H9 (cell line): Measurements from ENCODE around the gene COPZ2. TPM values are rescaled to one million over a fixed set of nuclear protein-coding genes. Genes with fewer than 3 reads are reported as not detected.
A peak's percentile ranks its signal among the peaks of the same experiment; 100 is the strongest.

ENCODE experiments used
- DNase-seq: peaks from one replicate; pipeline ENCODE4 v3.0.0-alpha.2; 2017
- H2AFZ ChIP-seq: one replicate; pipeline ENCODE4 v1.6.1; 2013; ENCODE audit warnings: mild to moderate bottlenecking, low read length, control low read depth, moderate library complexity
- H2AK5ac ChIP-seq: 2 replicates; pipeline ENCODE4 v1.6.1; 2013; ENCODE audit warnings: low read length, control low read depth, mixed read lengths; ENCODE audit not compliant: insufficient read length
- H2BK120ac ChIP-seq: one replicate; pipeline ENCODE4 v1.6.1; 2013; ENCODE audit warnings: low read depth, mild to moderate bottlenecking, low read length, control low read depth, inconsistent platforms; ENCODE audit not compliant: poor library complexity, severe bottlenecking
- H2BK12ac ChIP-seq: 2 replicates; pipeline ENCODE4 v1.6.1; 2013; ENCODE audit warnings: low read length, control low read depth, mixed read lengths, low read depth; ENCODE audit not compliant: insufficient read length
- H2BK15ac ChIP-seq: 2 replicates; pipeline ENCODE4 v1.6.1; 2013; ENCODE audit warnings: low read depth, low read length, control low read depth
- H2BK20ac ChIP-seq: one replicate; pipeline ENCODE4 v1.6.1; 2013; ENCODE audit warnings: low read depth, mild to moderate bottlenecking, low read length, control low read depth, inconsistent platforms; ENCODE audit not compliant: poor library complexity, severe bottlenecking
- H2BK5ac ChIP-seq: 2 replicates; pipeline ENCODE4 v1.6.1; 2013; ENCODE audit warnings: low read length, control low read depth, mixed read lengths; ENCODE audit not compliant: insufficient read length
- H3K14ac ChIP-seq: 2 replicates; pipeline ENCODE4 v1.6.1; 2013; ENCODE audit warnings: low read length, control low read depth; ENCODE audit not compliant: insufficient read depth
- H3K18ac ChIP-seq: 2 replicates; pipeline ENCODE4 v1.6.1; 2013; ENCODE audit warnings: low read depth, mild to moderate bottlenecking, mixed read lengths, low read length, control low read depth; ENCODE audit not compliant: insufficient read length
- H3K23ac ChIP-seq: 2 replicates; pipeline ENCODE4 v1.6.1; 2013; ENCODE audit warnings: low read length, control low read depth, mixed read lengths, low read depth; ENCODE audit not compliant: insufficient read length
- H3K23me2 ChIP-seq: 2 replicates; pipeline ENCODE4 v1.6.1; 2013; ENCODE audit warnings: low read depth, mild to moderate bottlenecking, mixed read lengths, low read length, control low read depth; ENCODE audit not compliant: insufficient read length, poor library complexity, severe bottlenecking
- H3K27ac ChIP-seq: 2 replicates; pipeline ENCODE4 v1.5.1; 2013; ENCODE audit warnings: low read length, control low read depth, mixed read lengths, low read depth; ENCODE audit not compliant: insufficient read length
- H3K27me3 ChIP-seq: 2 replicates; pipeline ENCODE4 v1.6.1; 2013; ENCODE audit warnings: low read length, control low read depth, inconsistent platforms; ENCODE audit not compliant: insufficient read depth
- H3K4ac ChIP-seq: 2 replicates; pipeline ENCODE4 v1.6.1; 2013; ENCODE audit warnings: low read depth, mild to moderate bottlenecking, control low read depth, inconsistent platforms, low read length, moderate library complexity
- H3K4me1 ChIP-seq: 2 replicates; pipeline ENCODE4 v1.6.1; 2013; ENCODE audit warnings: low read length, control low read depth, inconsistent platforms; ENCODE audit not compliant: insufficient read depth
- H3K4me2 ChIP-seq: 2 replicates; pipeline ENCODE4 v1.6.1; 2013; ENCODE audit warnings: low read length, control low read depth, mixed read lengths; ENCODE audit not compliant: insufficient read length, insufficient read depth
- H3K56ac ChIP-seq: 2 replicates; pipeline ENCODE4 v1.6.1; 2013; ENCODE audit warnings: low read depth, mild to moderate bottlenecking, mixed read lengths, low read length, control low read depth; ENCODE audit not compliant: insufficient read length
- H3K79me1 ChIP-seq: 2 replicates; pipeline ENCODE4 v1.6.1; 2013; ENCODE audit warnings: low read depth, mild to moderate bottlenecking, moderate library complexity, low read length, control low read depth, inconsistent platforms; ENCODE audit not compliant: insufficient read depth, poor library complexity, severe bottlenecking
- H3K79me2 ChIP-seq: 2 replicates; pipeline ENCODE4 v1.6.1; 2013; ENCODE audit warnings: low read length, control low read depth, inconsistent platforms; ENCODE audit not compliant: insufficient read depth
- H3K9ac ChIP-seq: 2 replicates; pipeline ENCODE4 v1.6.1; 2013; ENCODE audit warnings: low read length, control low read depth, mixed read lengths; ENCODE audit not compliant: insufficient read length; ENCODE audit errors: extremely low read depth
- H3K9me3 ChIP-seq: one replicate; pipeline ENCODE4 v1.6.1; 2013; ENCODE audit warnings: low read depth, low read length, inconsistent platforms; ENCODE audit not compliant: control insufficient read depth
- H3T11ph ChIP-seq: one replicate; pipeline ENCODE4 v1.6.1; 2013; ENCODE audit warnings: mild to moderate bottlenecking, low read length, control low read depth, inconsistent platforms
- H4K20me1 ChIP-seq: one replicate; pipeline ENCODE4 v1.6.1; 2013; ENCODE audit not compliant: control insufficient read depth, insufficient read length, insufficient read depth
- H4K5ac ChIP-seq: 2 replicates; pipeline ENCODE4 v1.6.1; 2013; ENCODE audit warnings: low read depth, mild to moderate bottlenecking, mixed read lengths, low read length, control low read depth; ENCODE audit not compliant: insufficient read length
- H4K8ac ChIP-seq: replicated peaks from 2 replicates; pipeline ENCODE4 v1.6.1; 2013; ENCODE audit warnings: low read length, control low read depth, mixed read lengths, low read depth; ENCODE audit not compliant: insufficient read length
- H4K91ac ChIP-seq: 2 replicates; pipeline ENCODE4 v1.6.1; 2013; ENCODE audit warnings: low read depth, mild to moderate bottlenecking, moderate library complexity, mixed read lengths, low read length, control low read depth; ENCODE audit not compliant: insufficient read length
- H3K27ac Mint-ChIP-seq, 3 experiments: 2 replicates in 2 of 3; 3 replicates in 1 of 3; pipeline ENCODE4 v1.8.0; 2020 to 2021; ENCODE audit warnings: mixed read lengths in 3 of 3, mild to moderate bottlenecking in 1 of 3, moderate library complexity in 1 of 3
- H3K27me3 Mint-ChIP-seq: 2 replicates; pipeline ENCODE4 v1.8.0; 2021; ENCODE audit warnings: low read depth, mild to moderate bottlenecking, moderate library complexity, mixed read lengths
- H3K36me3 Mint-ChIP-seq, 3 experiments: 2 replicates in 2 of 3; 3 replicates in 1 of 3; pipeline ENCODE4 v1.8.0; 2020 to 2021; ENCODE audit warnings: low read depth in 3 of 3, mixed read lengths in 3 of 3; ENCODE audit not compliant: insufficient read depth in 1 of 3
- H3K4me1 Mint-ChIP-seq, 2 experiments: 2 replicates each; pipeline ENCODE4 v1.8.0; 2020; ENCODE audit warnings: mixed read lengths in 2 of 2
- H3K4me3 Mint-ChIP-seq, 2 experiments: 2 replicates in 1 of 2; 3 replicates in 1 of 2; pipeline ENCODE4 v1.8.0; 2020 to 2021; ENCODE audit warnings: mild to moderate bottlenecking in 2 of 2, mixed read lengths in 2 of 2, moderate library complexity in 1 of 2
- H3K9me3 Mint-ChIP-seq, 2 experiments: 2 replicates in 1 of 2; 3 replicates in 1 of 2; pipeline ENCODE4 v1.8.0; 2020; ENCODE audit warnings: mild to moderate bottlenecking in 2 of 2, mixed read lengths in 2 of 2, moderate library complexity in 1 of 2
- CTCF ChIP-seq: fragments of 200-600 bp; sonication (generic); conservative IDR thresholded peaks from 3 replicates; pipeline ENCODE4 v1.8.0; 2021; ENCODE audit warnings: antibody characterized with exemption, mild to moderate bottlenecking
- WGBS: extraction: QIAGEN DNeasy Blood & Tissue Kit; methylation state at CpG from one replicate; pipeline ENCODE4 v1.1.7; 2013; ENCODE audit warnings: missing lambda C conversion rate, low lambda C conversion rate, mixed read lengths; ENCODE audit not compliant: insufficient read length; ENCODE audit errors: extremely low coverage; 5-methylcytosine and 5-hydroxymethylcytosine counted together
- total RNA-seq: library from RNA; stranded (reverse); gene quantifications from 2 replicates; pipeline ENCODE4 v1.2.1, GENCODE V29; 2021

The COPZ2 gene
- total RNA-seq, 1 experiment from 2014 or later: 0.68 TPM

DNA sequence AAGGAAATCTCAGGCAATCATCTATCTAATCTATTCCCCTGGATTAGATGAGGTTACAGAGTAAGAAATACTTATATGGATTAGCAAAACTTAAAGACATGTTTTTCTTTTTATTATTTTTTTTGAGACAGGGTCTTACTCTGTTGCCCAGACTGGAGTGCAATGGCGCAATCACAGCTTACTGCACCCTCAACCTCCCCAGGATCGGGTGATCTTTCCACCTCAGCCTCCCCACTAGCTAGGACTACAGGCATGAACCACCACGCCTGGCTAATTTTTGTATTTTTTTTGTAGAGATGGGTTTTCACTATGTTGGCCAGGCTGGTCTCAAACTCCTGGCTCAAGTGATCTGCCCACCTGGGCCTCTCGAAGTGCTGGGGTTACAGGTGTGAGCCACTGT is 7.3 kb upstream of the COPZ2 start:
- no peak overlapping the region for H2BK5ac ChIP-seq
- Mint-ChIP-seq H3K27me3 (peaks cover 3% of the 10 kb centered on the region), H3K4me1 (peaks cover 22 to 30% of the 10 kb centered on the region in 2 experiments), H3K9me3 (no peaks in the 10 kb centered on the region; a peak in 1 of 5 replicates), H3K4me3 (peak overlapping the region in 1 of 2 experiments; percentile 26; a peak in 1 of 5 replicates), H3K36me3 (peaks cover 0 to 2% (median 0%) of the 10 kb centered on the region in 3 experiments; a peak in 4 of 7 replicates), H3K27ac (no peak overlapping the region; a peak in 1 of 7 replicates)
- H3K79me1 ChIP-seq: no peaks in the 10 kb centered on the region
- no peak overlapping the region for H2AK5ac ChIP-seq
- no peak overlapping the region for H3K18ac ChIP-seq
- DNase-seq: no peak
- WGBS: no CpG with 5 or more reads among the region's 4 CpGs
- no peak for TF ChIP-seq CTCF
- no peaks in the 10 kb centered on the region for H3K4me1 ChIP-seq
- no peak overlapping the region for H3T11ph ChIP-seq
- peaks cover 11% of the 10 kb centered on the region for H3K23me2 ChIP-seq
- H3K56ac ChIP-seq: no peak overlapping the region
- H3K4me2 ChIP-seq: no peak overlapping the region
- no peak overlapping the region for H3K9ac ChIP-seq
- no peak overlapping the region for H2AFZ ChIP-seq
- no peaks in the 10 kb centered on the region for H4K20me1 ChIP-seq
- H2BK12ac ChIP-seq: no peak overlapping the region
- no peak overlapping the region for H3K4ac ChIP-seq
- H3K27ac ChIP-seq: no peak overlapping the region
- H4K8ac ChIP-seq: no peak overlapping the region
- H3K23ac ChIP-seq: no peak overlapping the region
- no peak overlapping the region for H2BK20ac ChIP-seq
- no peaks in the 10 kb centered on the region for H3K9me3 ChIP-seq
- H3K14ac ChIP-seq: no peak overlapping the region
- no peaks in the 10 kb centered on the region for H3K27me3 ChIP-seq
- no peak overlapping the region for H4K91ac ChIP-seq
- H2BK15ac ChIP-seq: no peak overlapping the region
- no peak overlapping the region for H2BK120ac ChIP-seq
- peaks cover 6% of the 10 kb centered on the region; the same call in 1 of the 2 replicates for H3K79me2 ChIP-seq
- H4K5ac ChIP-seq: no peak overlapping the region
